Esophagus muscularis mucosa (tissue), 4 donors: Measurements from ENCODE around the gene SLC6A3. TPM values are rescaled to one million over a fixed set of nuclear protein-coding genes. Genes with fewer than 3 reads are reported as not detected.

ENCODE experiments used
- DNase-seq: peaks from one replicate; pipeline ENCODE4 v3.0.0-alpha.2; 2017; ENCODE audit errors: extremely low spot score
- H3K27ac ChIP-seq, 4 donors: fragments of 200-600 bp; sonication (generic); replicated peaks in 1 of 4; 1 replicate in 3 of 4; 2 replicates in 1 of 4; pipeline ENCODE4 v1.5.1; 2016 to 2019; ENCODE audit warnings: mild to moderate bottlenecking in 1 of 4
- H3K27me3 ChIP-seq, 4 donors: fragments of 200-600 bp; sonication (generic); one replicate each; pipeline versions ENCODE4 v1.5.1 to v1.6.0; 2016 to 2019
- H3K36me3 ChIP-seq, 4 donors: fragments of 200-600 bp; sonication (generic); one replicate each; pipeline ENCODE4 v1.5.1; 2016 to 2019
- H3K4me1 ChIP-seq, 4 donors: fragments of 200-600 bp; sonication (generic); one replicate each; pipeline ENCODE4 v1.5.1; 2016 to 2019
- H3K4me3 ChIP-seq, 4 donors: fragments of 200-600 bp; sonication (generic); 1 replicate in 2 of 4; 2 replicates in 2 of 4; pipeline ENCODE4 v1.5.1; 2016 to 2019; ENCODE audit warnings: mild to moderate bottlenecking in 4 of 4, moderate library complexity in 1 of 4
- H3K9me3 ChIP-seq, 4 donors: fragments of 200-600 bp; sonication (generic); 1 replicate in 3 of 4; 2 replicates in 1 of 4; pipeline ENCODE4 v1.5.1; 2016 to 2019
- CTCF ChIP-seq, 3 experiments: fragments of 200-600 bp in 2 of 3; fragments of 450-650 bp in 1 of 3; sonication (generic) in 2 of 3; IDR thresholded peaks; one replicate each; pipeline ENCODE4 v1.5.1; 2017 to 2019; ENCODE audit warnings: antibody characterized with exemption in 3 of 3, mild to moderate bottlenecking in 2 of 3, moderate library complexity in 1 of 3
- EP300 ChIP-seq: sonication (generic); formaldehyde crosslinking; IDR thresholded peaks from one replicate; pipeline ENCODE4 v1.6.1; 2017; ENCODE audit warnings: antibody characterized with exemption
- POLR2A ChIP-seq: fragments of 450-650 bp; IDR thresholded peaks from one replicate; pipeline ENCODE4 v1.6.1; 2017; ENCODE audit warnings: antibody characterized with exemption, moderate library complexity, mild to moderate bottlenecking, low read depth
- POLR2AphosphoS5 ChIP-seq, 2 donors: sonication (generic); formaldehyde crosslinking; IDR thresholded peaks; one replicate each; pipeline ENCODE4 v1.6.1; 2017; ENCODE audit warnings: antibody characterized with exemption in 2 of 2
- WGBS: methylation state at CpG from one replicate; pipeline ENCODE4 v1.1.5; 2018; 5-methylcytosine and 5-hydroxymethylcytosine counted together
- intact Hi-C: fragments of 100-400 bp; cut with DNase I; formaldehyde crosslinking; loops from one replicate; pipeline ENCODE4 v1.15.1; 2023
- total RNA-seq, 4 donors: library from RNA; depleted of rRNA; stranded (reverse); fragments of >200 nt; gene quantifications; one replicate each; pipeline versions ENCODE4 v1.1.0 to v1.2.1, GENCODE V29; 2016

The SLC6A3 gene
- total RNA-seq, 4 donors from 2014 or later = 0.06 TPM; not detected in 3

GRCh38 chr5:1349246-1349645, 96.0 kb downstream of the SLC6A3 start:
- TF ChIP-seq POLR2AphosphoS5 (IDR thresholded peaks at IDR 0.05) = no peak
- no peak for TF ChIP-seq POLR2A
- no peak for TF ChIP-seq CTCF (IDR thresholded peaks at IDR 0.05)
- TF ChIP-seq EP300 = no peak
- no peak for DNase-seq
- H3K9me3 ChIP-seq = no peaks in the 10 kb centered on the region
- no peak overlapping the region for H3K27ac ChIP-seq
- intact Hi-C loops = loop anchor here (10.0 kb wide), 2 partner anchors 296 to 456 kb away; partner anchors contain the start of gene NDUFS6
- WGBS = 39% methylated on average over 12 of the region's 12 CpGs
- H3K36me3 ChIP-seq = no peaks in the 10 kb centered on the region
- peaks cover 10 to 14% (median 13%) of the 10 kb centered on the region in 4 donors for H3K4me1 ChIP-seq
- no peaks in the 10 kb centered on the region for H3K27me3 ChIP-seq
- no peak overlapping the region for H3K4me3 ChIP-seq

GRCh38 chr5:1348986-1349245, 96.3 kb downstream of the SLC6A3 start:
- TF ChIP-seq POLR2A (no peak), EP300 (no peak), POLR2AphosphoS5 (IDR thresholded peaks at IDR 0.05) (no peak), CTCF (IDR thresholded peaks at IDR 0.05) (no peak)
- H3K27ac ChIP-seq = no peak overlapping the region
- intact Hi-C loops = loop anchor here (10.0 kb wide), 2 partner anchors 296 to 456 kb away; partner anchors contain the start of gene NDUFS6
- H3K4me1 ChIP-seq = peaks cover 11 to 17% (median 16%) of the 10 kb centered on the region in 4 donors
- H3K36me3 ChIP-seq = no peaks in the 10 kb centered on the region
- no peaks in the 10 kb centered on the region for H3K27me3 ChIP-seq
- WGBS = 57% methylated on average over 1 of the region's 1 CpG
- no peaks in the 10 kb centered on the region for H3K9me3 ChIP-seq
- no peak for DNase-seq
- no peak overlapping the region for H3K4me3 ChIP-seq

- H3K4me3 ChIP-seq = no peak overlapping the region
- no peaks in the 10 kb centered on the region for H3K9me3 ChIP-seq
- DNase-seq = no peak
- intact Hi-C loops = loop anchor here (10.0 kb wide), 2 partner anchors 297 to 457 kb away; partner anchors contain the start of gene NDUFS6
- peaks cover 18 to 31% (median 28%) of the 10 kb centered on the region in 4 donors for H3K4me1 ChIP-seq
- H3K27me3 ChIP-seq = no peaks in the 10 kb centered on the region
- peaks cover under 1 to 9% (median 6%) of the 10 kb centered on the region in 4 donors for H3K36me3 ChIP-seq
- 51% methylated on average over 9 of the region's 10 CpGs for WGBS
- no peak overlapping the region for H3K27ac ChIP-seq
- TF ChIP-seq CTCF (IDR thresholded peaks at IDR 0.05) (no peak), POLR2A (no peak), EP300 (no peak), POLR2AphosphoS5 (IDR thresholded peaks at IDR 0.05) (no peak)
Measured at GRCh38 chr5:1347571-1347970, 97.7 kb downstream of the SLC6A3 start.

GRCh38 chr5:1346627-1347440, 98.4 kb downstream of the SLC6A3 start:
- Histone ChIP-seq H3K36me3 (peaks cover 8 to 17% (median 13%) of the 10 kb centered on the region in 4 donors), H3K9me3 (no peaks in the 10 kb centered on the region), H3K4me1 (peaks cover 18 to 36% (median 30%) of the 10 kb centered on the region in 4 donors), H3K4me3 (no peak overlapping the region), H3K27ac (no peak overlapping the region), H3K27me3 (no peaks in the 10 kb centered on the region)
- no peak for DNase-seq
- TF ChIP-seq POLR2AphosphoS5 (IDR thresholded peaks at IDR 0.05) (no peak), EP300 (no peak), POLR2A (no peak), CTCF (IDR thresholded peaks at IDR 0.05) (no peak)
- 85% methylated on average over 20 of the region's 21 CpGs for WGBS
- intact Hi-C loops = loop anchor here (10.0 kb wide), 2 partner anchors 298 to 458 kb away; partner anchors contain the start of gene NDUFS6
